HG03469 (cell line): ENCODE measurements around the gene NUMB.
A peak's percentile ranks its signal among the peaks of the same experiment; 100 is the strongest.

Source experiments
- ATAC-seq: cut with Tn5 transposase; IDR thresholded peaks from one replicate; pipeline ENCODE4 v1.9.1; 2021; ENCODE audit warnings: mild to moderate bottlenecking, moderate library complexity, moderate number of reproducible peaks; ENCODE audit not compliant: unreplicated experiment

Gene NUMB

GRCh38 chr14:73458183-73458976 is at the start of gene NUMB:
Gene NUMB, minus strand, starts transcription at chr14:73458546. Its CDS starts 102,795 bp downstream, at chr14:73355751.
- peak; percentile 62 for ATAC-seq

- no peak for ATAC-seq
Measured at GRCh38 chr14:73503648-73504047, 45.3 kb upstream of the NUMB start.

GRCh38 chr14:73502017-73502619 is 43.8 kb upstream of the NUMB start:
- no peak for ATAC-seq

- ATAC-seq = no peak
Measured at GRCh38 chr14:73500360-73500759, 42.0 kb upstream of the NUMB start.

- ATAC-seq = no peak
Measured at GRCh38 chr14:73494593-73494992, 36.2 kb upstream of the NUMB start.

GRCh38 chr14:73492670-73493069 is 34.3 kb upstream of the NUMB start:
- ATAC-seq = no peak

- ATAC-seq = no peak
Measured at GRCh38 chr14:73492043-73492552, 33.8 kb upstream of the NUMB start.

GRCh38 chr14:73491256-73492042 is 33.1 kb upstream of the NUMB start:
- ATAC-seq = peak; percentile 20

GRCh38 chr14:73489481-73490175 is 31.3 kb upstream of the NUMB start:
- ATAC-seq = no peak

GRCh38 chr14:73478684-73479083 is 20.3 kb upstream of the NUMB start:
- ATAC-seq = no peak

- ATAC-seq = no peak
Measured at GRCh38 chr14:73477618-73478266, 19.4 kb upstream of the NUMB start.

- ATAC-seq = no peak
Measured at GRCh38 chr14:73476451-73476931, 18.1 kb upstream of the NUMB start.

- ATAC-seq = no peak
Measured at GRCh38 chr14:73474952-73475351, 16.6 kb upstream of the NUMB start.

GRCh38 chr14:73472185-73473114 is 14.1 kb upstream of the NUMB start:
- no peak for ATAC-seq

GRCh38 chr14:73471582-73472184 is 13.3 kb upstream of the NUMB start:
- no peak for ATAC-seq

- ATAC-seq = no peak
Measured at GRCh38 chr14:73468828-73469375, 10.6 kb upstream of the NUMB start.

GRCh38 chr14:73467800-73468199 is 9.5 kb upstream of the NUMB start:
- no peak for ATAC-seq

- ATAC-seq = no peak
Measured at GRCh38 chr14:73467377-73467776, 9.0 kb upstream of the NUMB start.
